Esophagus squamous epithelium (tissue), 4 donors: ENCODE data around the gene CD34.

ENCODE experiments used
- POLR2A ChIP-seq, 4 donors: fragments of 450-650 bp; IDR thresholded peaks; one replicate each; pipeline ENCODE4 v1.6.1; 2017; ENCODE audit warnings: antibody characterized with exemption in 4 of 4, mild to moderate bottlenecking in 4 of 4, moderate library complexity in 3 of 4
- TF ChIP-seq, protein P1 (sequence below), 6 experiments: fragments of 450-650 bp in 4 of 6; fragments of 200-600 bp in 2 of 6; sonication (generic) in 2 of 6; IDR thresholded peaks; one replicate each; pipeline ENCODE4 v1.5.1; 2016 to 2019; ENCODE audit warnings: antibody characterized with exemption in 6 of 6, mild to moderate bottlenecking in 4 of 6, moderate library complexity in 4 of 6

DNA sequence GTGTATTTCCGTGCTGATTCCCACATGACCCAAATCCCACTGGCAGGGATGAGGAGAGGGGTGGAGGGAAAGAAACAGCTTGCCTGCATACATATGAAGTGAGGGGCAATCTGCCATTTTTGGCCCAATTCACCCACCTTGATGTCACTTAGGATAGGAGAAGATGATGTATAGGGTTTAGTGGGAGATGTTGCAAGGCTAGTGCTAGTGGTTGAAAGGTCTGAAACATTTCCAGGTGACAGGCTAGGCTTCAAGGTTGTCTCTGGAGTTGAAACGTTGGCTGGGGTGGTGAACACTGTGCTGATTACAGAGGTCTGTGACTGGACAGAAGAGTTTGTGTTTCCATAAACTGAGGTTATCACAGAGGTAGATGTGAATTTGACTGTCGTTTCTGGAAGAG, 12.1 kb downstream of the CD34 start:
- TF ChIP-seq, protein P1, sequence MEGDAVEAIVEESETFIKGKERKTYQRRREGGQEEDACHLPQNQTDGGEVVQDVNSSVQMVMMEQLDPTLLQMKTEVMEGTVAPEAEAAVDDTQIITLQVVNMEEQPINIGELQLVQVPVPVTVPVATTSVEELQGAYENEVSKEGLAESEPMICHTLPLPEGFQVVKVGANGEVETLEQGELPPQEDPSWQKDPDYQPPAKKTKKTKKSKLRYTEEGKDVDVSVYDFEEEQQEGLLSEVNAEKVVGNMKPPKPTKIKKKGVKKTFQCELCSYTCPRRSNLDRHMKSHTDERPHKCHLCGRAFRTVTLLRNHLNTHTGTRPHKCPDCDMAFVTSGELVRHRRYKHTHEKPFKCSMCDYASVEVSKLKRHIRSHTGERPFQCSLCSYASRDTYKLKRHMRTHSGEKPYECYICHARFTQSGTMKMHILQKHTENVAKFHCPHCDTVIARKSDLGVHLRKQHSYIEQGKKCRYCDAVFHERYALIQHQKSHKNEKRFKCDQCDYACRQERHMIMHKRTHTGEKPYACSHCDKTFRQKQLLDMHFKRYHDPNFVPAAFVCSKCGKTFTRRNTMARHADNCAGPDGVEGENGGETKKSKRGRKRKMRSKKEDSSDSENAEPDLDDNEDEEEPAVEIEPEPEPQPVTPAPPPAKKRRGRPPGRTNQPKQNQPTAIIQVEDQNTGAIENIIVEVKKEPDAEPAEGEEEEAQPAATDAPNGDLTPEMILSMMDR (IDR thresholded peaks at IDR 0.05) = no peak
- no peak for TF ChIP-seq POLR2A (IDR thresholded peaks at IDR 0.05)
